ENCODE data around the gene CSAD.
A peak's percentile ranks its signal among the peaks of the same experiment; 100 is the strongest.
"Not testable (repeated sequence)": the region's sequence is repeated elsewhere in the genome, so short reads cannot be mapped to it uniquely, and the experiment has no call there.

Gene CSAD

DNA sequence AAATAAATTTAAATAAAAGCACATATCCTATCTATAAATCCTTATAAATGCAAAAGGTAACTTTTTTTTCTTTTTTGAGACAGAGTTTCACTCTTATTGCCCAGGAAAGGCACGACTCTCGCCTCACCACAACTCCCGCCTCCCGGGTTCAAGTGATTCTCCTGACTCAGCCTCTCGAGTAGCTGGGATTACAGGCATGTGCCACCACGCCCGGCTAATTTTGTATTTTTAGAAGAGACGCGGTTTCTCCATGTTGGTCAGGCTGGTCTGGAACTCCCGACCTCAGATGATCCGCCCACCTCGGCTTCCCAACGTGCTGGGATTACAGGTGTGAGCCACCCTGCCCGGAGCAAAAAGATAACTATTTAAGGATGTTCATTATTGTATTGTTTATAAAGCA is 1.9 kb downstream of the CSAD start:
- not testable (repeated sequence) for DNase-seq

DNA sequence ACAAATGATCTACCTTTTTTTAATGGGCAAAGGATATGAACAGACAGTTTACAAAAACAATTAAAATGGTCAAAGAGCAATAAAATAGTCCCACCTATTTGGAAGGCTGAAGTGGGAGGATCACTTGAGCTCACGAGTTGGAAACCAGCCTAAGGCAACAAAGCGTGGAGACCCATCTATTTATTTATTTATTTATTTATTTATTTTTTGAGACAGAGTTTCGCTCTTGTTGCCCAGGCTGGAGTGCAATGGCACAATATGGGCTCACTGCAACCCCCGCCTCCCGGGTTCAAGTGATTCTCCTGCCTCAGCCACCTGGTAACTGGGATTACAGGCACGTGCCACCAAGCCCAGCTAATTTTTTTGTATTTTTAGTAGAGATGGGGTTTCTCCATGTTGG is 3.3 kb downstream of the CSAD start:
- DNase-seq, result not testable (repeated sequence)

DNA sequence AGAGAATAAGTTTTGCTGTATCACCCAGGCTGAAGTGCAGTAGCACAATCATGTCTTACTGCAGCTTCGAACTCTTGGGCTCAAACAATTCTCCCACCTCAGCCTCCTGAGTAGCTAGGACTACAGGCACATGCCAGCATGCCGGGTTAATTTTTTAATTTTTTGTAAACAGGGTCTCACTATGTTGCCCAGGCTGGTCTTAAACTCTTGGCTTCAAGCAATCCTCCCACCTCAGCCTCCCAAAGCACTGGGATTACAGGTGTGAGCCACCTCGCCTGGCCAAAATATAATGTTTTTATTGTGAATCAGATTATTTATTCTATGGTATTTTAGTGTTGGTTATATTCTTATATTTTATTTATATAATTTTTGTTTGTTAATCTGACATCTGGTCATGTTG is 4.0 kb downstream of the CSAD start:
- DNase-seq, result no peak

DNA sequence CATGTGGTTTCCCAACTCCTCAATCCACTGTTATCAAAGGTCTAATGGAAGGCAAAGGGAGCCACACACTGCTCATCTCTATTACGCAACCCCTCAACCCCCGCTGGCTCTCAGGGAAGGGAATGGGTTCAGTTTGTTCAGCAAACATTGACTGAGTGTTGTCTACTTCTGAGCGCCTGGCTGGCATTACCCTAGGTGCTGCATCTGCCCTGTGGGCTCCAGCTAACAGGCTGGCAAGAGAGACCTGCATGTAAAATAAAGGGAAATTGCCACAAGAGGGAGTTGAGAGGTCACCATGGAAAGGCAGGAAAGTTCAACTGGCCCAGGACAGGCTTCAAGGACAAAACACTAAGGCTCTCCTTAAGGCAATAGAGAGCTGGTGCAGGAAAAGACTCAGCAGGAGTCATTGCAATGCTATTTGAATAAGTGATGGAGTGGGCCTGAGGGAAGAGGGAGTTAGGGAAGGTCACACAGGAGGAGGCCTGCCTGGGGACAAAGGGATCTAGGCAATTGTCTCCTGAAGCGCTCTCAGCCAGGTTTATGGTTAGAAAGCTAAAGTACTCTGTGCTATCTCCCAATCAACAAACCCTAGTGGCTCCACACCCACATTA is 5.7 kb downstream of the CSAD start:
- no peak for DNase-seq

DNA sequence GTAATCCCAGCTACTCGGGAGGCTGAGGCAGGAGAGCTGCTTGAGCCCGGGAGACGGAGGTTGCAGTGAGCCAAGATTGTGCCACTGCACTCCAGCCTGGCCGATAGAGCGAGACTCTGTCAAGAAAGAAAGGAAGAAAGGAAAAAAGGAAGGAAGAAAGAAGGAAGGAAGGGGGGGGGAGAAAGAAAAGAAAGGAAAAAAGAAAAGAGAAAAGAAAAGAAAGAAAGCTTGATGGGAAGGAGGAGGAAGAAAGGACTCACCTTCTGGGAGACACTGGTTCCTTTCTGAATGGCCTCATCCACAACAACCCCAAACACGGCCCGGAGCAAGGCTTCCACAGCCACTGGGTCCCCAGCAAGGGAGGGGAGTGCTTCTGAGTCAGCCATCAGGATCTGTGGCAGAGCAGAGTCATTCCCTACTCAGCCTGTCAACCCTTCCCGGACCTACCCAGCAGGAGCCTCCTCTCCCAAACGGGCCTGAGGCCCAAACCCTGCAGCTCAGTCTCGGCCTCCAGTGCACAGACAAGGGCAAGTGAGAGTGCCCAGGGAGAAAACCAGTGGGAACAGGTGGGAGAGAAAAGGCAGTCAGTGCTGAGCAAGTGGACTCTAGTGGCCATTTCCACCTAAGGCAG is 7.5 kb downstream of the CSAD start:
- no peak for DNase-seq

DNA sequence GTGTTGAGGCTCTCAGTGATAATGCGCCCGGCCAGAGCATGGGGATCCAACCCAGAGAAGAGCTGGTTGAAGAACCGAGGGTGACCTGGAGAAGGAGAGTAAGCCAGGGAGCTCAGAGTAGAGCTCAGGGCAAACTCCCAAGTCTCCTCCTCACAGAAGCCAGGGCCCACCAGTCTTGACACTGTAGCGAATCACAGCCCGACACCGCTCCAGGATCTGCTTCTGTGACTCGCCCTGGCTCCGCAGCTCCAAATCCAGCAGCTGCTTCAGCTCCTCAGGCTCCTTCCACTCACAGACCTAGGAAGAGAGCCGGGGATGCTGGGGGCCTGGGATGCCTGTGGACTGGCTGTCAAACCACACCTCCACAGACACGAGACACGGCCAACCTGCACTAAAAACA is 8.4 kb downstream of the CSAD start:
- no peak for DNase-seq

DNA sequence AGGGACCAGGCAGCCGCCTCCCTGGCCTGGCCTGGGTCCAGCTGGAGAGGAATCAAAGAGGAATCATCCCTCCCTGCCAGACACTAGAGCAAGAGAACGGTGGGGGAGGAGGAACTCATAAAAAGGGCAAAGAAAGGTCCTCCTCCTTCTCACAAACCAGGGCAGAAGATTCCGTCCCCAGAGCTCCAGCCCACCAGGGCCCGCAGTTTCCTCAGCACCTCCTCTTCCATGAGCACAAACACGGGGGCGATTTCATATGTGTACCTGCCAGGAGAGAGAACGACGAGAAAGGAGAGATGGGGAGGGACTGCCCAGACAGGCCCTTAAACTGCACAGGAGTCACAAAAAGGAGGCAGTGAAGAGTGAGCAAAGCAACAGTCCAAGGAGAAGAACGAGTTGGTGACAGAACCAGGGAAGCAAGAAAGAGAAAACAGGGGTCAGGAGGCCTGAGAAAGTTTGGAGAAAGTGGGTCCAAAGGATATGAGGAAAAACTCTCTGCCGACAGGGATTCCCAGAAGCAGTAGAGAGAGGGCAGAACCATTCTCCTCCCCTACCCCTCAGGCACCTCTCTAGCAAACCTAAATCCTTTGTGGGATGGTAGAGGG is 8.9 kb downstream of the CSAD start:
- DNase-seq, result no peak

DNA sequence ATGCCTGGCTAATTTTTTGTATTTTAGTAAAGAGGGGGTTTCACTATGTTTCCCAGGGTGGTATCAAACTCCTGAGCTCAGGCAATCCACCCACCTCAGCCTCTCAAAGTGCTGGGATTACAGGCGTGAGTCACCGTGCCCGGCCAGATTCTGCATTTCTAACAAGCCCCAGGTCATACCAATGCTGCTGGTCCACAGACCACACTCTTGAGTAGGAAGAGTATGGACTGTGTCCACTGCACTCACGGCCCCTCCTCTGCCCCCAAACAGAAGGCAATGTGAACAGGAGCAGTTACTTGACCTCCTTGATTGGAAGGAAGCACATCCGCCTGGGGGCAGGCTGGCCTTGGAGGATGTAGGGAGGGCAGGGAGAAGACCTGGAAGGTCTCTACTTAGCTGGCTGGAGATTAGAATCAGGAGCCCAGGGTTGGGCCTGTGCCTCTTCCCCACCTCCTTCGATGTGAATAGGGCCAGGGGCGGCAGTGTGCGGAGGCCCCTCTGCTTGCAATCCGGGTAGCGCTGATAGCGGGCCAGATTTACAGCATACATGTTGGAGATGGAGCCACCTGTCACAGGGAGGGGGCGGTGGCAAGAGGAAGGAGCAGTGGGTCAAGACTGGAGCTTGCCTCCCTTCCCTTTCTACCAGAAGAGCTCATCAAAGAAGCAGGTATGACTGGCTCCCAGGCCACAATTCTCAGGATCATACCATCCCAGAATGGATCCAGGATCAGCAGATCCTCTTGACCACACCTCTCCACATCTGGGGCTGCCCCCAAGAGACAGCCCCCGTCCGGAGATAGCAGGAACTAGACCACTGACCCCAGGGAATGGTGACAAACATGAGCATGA is 9.6 kb downstream of the CSAD start:
- DNase-seq, result no peak

DNA sequence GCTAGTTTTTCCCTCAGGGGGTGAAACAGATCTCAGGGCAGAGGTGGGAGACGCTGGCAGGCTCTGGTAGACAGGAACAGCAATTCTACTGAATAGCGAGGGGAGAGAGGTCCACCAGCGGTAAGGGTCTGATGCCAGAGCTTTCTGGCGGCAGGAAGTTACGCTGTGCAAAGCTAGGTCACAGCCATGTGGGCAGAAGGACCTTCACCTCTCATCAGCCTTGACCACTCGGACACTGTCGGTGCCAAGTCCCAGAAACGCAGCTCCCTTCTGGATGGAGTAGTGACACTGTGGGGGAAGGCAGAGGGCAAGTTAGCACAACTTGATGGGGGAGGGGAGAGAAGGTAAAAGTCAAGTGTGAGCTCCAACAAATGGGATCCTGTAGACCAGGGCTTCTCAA is 10.5 kb downstream of the CSAD start:
- no peak for DNase-seq

DNA sequence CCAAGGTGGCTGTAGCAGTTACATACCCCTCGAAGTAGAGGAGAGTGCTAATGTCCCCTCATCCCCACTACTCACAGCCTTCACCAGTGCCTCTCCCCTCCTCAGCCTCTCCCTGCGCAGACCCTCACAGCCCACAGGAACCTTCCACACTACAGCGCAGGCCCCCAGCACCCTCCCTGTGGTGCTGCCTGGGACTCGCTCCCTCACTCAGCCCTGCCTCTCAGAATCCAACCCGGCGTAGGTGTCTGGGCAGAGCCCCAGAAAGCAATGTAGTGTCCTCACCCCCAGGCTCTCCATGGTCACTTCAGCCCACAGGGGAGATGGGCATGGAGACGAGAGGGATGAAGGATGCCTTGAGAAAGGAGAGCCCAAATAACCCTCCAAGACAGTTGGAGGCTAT is 11.1 kb downstream of the CSAD start:
- no peak for DNase-seq

DNA sequence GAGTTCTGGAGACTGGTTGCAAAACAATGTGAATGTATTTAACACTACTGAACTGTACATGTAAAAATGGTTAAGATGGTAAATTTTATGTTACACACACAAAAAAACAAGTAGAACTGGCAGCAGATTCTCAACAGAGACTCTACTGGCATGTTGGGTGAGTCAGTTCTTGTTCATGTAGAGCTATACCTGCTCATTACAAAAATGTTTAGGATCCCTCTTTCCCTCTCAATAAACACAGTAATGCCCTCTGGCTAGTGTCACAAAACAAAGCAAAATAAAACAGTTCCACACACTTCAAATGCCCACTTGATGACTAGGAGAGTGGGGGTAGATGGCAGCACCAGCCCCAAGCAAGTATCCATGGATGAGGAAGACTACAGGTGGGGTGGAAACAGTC is 13.9 kb downstream of the CSAD start:
- DNase-seq, result no peak

DNA sequence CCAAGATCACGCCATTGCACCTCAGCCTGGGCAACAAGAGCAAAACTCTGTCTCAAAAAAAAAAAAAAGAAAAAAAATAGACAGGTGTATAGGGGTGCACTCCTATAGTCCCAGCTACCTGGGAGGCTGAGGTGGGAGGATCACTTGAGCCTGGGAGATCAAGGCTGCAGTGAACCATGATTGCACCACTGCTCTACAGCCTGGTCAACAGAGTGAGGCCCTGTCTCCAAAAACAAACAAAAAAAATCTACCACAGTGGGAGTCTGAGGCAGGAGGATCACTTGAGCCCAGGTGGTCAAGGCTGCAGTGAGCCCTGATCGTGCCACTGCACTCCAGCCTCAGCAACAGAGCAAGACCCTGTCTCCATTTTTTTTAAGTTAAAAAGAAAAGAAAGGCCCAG is 17.7 kb downstream of the CSAD start:
- DNase-seq, result not testable (repeated sequence)

DNA sequence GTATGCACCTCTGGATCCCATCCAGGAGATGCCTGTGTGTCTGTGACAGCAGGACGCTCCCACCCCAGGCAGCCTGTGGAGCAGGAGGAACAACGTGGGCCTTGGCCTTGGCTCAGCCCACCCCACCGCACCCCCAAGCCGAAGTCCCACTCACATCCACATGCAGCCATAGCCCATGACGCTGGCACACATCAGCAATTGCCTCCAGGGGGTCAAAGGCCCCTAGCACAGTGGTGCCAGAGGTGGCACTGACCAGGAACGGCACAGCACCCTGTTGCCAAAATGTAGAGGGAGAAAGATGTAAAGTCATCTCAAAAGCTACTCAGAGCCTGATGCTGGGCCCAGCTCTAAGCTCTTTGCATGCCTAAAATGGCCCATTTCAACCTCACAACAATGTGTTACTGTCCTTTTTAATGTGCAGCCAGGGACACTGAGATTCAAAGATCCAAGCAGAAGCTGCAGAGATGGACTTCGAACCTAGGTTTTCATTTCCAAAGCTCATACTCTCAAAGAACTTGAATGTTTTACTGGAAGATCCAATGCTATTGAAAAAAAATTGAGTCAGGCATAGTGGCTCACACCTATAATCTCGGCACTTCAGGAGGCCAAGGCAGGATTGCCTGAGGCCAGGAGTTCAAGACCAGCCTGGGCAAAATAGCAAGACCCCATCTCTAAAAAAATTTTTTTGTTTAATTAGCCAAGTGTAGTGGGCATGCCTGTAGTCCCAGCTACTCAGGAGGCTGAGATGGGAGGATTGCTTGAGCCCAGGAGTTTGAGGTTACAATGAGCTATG is 19.4 kb downstream of the CSAD start:
- DNase-seq, result no peak

DNA sequence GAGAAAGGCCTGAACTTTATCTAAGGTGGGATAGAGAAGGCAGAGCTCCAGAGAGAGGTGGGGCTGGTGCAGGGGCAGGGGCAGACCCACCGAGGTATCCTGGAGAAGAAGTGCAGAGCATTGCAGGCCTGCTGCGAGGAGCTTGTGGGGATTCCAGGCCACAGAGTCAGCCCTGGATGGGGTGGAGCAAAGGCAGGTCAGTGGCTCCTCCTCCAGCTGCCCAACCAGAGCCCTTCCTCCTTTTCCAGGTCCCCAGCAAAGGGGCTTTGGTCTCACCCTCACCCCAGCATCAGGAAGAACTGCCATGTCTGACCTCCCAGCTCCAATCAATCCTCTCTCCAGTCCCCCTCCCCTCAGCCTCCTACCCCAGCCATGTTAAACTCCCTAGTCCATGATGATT is 20.1 kb downstream of the CSAD start:
- no peak for DNase-seq

DNA sequence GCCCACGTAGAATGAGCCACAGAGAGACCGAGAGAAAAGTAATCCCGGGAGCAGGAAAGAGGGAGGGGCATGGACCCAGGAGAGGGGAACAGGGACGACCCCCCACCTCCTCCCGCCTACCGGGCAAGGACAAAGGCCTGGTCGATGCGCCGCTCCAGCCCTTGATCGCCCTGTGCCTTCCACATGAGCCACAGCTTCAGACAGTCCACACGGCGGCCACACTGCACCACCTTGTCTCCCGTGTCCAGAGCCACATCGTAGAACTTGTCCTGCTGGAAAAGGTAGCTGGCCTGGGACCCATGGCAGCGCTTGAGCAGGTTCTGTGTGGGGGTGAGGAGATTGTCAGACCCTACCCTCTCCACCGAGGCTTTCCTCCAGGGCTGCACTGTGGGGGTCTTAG is 20.7 kb downstream of the CSAD start:
- no peak for DNase-seq

DNA sequence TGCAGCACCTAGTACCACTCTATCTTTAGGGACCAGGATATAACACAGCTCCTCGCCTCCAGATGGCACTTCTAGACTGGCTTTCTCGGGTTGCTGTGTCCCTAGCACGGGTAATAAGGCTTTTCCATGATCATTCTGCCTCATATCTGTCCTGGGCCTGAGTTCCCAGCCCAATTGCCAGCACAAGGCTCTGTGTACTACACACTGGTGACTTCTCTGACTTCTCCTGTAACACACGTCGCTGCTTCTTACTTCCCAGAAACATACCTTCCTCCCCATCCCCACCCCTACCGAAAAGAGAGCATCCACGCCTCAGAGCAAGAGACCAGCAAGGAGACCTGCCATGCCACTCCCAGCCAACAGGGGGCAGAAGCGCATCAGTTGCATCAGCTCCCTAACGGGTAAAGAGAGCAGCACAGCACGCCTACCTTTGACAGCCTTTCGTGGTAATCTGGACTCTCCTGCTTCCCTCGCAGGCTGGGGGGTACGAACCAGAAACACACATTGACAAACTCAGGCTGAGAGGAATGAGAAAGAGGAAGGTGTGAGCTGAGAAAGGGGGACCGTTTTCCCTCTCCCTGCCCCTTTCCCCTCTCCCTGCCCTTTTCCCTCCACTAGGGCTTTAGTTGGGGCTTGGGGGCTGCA is 21.4 kb downstream of the CSAD start:
- peak; percentile 94 for DNase-seq

DNA sequence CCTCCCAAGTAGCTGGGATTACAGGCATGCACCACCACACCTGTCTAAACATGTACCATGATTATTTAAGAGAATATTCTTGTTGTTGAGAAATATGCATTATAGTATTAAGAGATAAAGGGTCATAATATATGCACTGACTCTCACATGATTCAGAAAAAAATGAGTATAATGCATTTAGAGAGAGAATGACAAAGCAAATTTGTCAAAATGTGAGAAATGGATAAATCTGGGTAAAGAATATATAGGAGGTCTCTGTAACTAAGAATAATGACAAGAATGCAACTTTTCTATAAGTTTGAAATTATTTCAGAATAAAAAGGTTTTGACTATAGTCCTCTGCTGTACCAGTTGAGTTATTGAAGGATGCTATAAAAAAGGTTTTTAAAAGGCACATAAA is 28.3 kb downstream of the CSAD start:
- no peak for DNase-seq

DNA sequence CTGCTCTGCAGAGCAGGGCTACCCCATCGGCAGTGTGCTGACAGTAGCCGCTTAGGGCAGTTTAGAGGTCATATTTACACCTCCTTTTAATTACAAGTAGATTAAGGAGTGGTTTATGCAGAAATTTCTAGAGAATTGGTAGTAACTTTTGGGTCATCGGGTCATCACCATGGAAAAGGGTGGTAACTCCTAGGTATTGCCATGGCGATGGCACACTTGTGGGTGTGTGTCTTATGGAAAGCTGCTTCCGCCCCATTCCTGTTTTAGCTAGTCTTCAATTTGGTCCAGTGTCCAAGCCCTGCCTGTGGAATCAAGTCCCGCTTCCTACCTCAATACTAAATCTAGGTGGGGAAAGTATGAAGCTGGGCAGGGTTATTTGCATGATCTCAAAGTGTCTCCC is 29.7 kb downstream of the CSAD start:
- no peak for DNase-seq

DNA sequence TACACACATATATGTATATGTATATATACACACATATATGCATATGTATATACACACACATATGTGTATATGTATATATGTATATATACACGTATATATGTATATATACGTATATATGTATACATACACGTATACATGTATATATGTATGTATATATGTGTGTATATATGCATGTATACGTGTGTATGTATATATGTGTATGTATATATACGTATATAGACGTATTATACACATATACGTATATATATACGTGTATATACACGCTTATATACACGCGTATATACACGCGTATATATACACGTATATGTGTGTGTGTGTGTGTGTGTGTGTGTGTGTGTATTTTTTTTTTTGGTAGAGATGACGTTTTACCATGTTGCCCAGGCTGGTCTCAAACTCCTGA is 33.1 kb downstream of the CSAD start:
- no peak for DNase-seq

DNA sequence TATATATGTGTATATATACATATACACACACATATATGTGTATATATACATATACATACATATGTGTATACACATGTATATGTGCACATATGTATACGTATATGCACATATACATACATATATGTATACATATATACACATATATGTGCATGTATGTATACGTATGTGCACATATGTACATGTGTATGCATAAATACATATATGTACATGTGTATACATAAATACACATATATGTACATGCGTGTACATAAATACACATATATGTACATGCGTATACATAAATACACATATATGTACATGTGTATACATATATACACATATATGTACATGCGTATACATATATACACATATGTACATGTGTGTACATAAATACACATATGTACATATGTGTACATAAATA is 33.5 kb downstream of the CSAD start:
- no peak for DNase-seq

DNA sequence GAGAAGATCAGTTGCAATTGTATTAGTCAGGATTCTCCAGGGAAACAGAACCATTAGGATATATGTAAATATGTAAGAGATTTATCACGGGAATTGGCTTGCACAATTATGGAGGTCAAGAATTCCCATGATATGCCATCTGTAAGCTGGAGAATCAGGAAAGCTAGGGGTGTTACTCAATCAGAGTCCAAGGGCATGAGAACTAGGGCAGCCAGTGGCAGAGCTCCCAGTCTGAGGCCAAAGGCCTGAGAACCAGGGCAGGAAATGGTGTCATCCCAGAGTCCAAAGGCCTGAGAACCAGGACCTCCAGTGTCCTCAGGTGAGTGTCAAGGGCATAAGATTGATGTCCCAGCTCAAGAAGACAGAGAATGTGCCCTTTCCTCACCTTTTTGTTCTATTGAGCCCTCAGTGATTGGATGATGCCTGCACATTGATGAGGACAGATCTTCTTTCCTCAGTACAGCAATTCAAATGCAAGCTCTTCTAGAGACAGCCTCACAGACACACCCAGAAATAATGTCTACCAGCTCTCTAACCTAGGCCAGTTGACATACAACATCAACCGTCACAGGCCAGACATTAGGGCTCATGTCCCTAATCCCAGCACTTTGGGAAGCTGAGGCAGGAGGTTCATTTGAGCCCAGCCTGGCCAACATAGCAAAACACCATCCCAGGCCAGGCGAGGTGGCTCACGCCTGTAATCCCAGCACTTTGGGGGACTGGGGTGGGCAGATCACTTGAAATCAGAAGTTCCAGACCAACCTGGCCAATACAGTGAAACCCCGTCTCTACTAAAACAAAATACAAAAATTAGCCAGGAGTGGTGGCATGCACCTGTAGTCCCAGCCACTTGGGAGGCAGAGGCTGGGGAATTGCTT is 35.1 kb downstream of the CSAD start:
- no peak for DNase-seq
